C4-2B (cell line): ENCODE data around the gene NDUFB7.

Source experiments
- ZFX ChIP-seq: fragments of 450-650 bp; IDR thresholded peaks from 2 replicates; pipeline ENCODE4 v1.6.1; 2017
- TF ChIP-seq, protein P1 (sequence below): fragments of 450-650 bp; conservative IDR thresholded peaks from 2 replicates; pipeline ENCODE4 v1.5.1; 2017; ENCODE audit warnings: mild to moderate bottlenecking

DNA sequence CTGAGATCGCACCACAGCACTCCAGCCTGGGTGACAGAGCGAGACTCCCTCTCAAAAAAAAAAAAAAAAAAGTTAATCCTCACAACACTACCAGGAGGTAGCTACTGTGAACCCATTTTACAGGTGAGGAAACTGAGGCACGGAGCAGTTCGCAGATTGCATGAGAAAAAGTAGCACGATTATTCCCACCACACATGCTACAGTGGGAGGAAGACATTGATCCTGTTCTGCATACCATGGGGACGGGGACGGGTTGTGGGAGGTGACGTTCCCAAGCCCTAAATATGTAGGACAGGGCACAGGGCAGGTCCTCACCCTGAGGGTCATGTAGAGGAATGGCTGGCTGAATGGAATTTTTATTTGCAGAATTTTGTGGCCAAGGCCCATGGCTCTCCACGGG is 34.8 kb upstream of the NDUFB7 start:
- TF ChIP-seq, protein P1, sequence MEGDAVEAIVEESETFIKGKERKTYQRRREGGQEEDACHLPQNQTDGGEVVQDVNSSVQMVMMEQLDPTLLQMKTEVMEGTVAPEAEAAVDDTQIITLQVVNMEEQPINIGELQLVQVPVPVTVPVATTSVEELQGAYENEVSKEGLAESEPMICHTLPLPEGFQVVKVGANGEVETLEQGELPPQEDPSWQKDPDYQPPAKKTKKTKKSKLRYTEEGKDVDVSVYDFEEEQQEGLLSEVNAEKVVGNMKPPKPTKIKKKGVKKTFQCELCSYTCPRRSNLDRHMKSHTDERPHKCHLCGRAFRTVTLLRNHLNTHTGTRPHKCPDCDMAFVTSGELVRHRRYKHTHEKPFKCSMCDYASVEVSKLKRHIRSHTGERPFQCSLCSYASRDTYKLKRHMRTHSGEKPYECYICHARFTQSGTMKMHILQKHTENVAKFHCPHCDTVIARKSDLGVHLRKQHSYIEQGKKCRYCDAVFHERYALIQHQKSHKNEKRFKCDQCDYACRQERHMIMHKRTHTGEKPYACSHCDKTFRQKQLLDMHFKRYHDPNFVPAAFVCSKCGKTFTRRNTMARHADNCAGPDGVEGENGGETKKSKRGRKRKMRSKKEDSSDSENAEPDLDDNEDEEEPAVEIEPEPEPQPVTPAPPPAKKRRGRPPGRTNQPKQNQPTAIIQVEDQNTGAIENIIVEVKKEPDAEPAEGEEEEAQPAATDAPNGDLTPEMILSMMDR, result no peak
- TF ChIP-seq ZFX, result no peak
